ENCODE measurements around the gene FOLR3. TPM values are rescaled to one million over a fixed set of nuclear protein-coding genes. Genes with fewer than 3 reads are reported as not detected.
"Not testable (repeated sequence)": the region's sequence is repeated elsewhere in the genome, so short reads cannot be mapped to it uniquely, and the experiment has no call there.

FOLR3 gene
- total RNA-seq, 1 donor from 2014 or later: 0.18 TPM

DNA sequence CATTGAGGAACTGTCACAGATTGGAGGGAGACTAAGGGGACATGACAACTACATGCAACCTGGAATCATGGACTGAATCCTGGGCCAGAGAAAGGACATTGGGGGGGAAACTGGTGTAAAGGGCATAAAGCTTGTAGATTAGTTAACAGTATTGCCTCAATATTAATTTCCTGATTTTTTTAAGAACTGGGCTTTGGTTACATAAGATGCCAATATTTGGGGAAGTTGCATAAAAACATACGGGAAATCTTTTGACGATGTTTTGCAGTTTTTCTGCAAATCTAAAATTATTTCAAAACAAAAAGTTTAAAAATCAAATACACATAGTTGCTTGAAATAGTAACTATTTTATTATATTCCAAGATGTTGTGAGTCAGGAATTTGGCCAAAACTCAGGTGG, 2.9 kb upstream of the FOLR3 start:
- Mint-ChIP-seq H3K9me3 (peaks cover 29% of the 10 kb centered on the region), H3K4me1 (ENCODE audit: low read depth) (peaks cover 8% of the 10 kb centered on the region), H3K36me3 (ENCODE audit: low read depth) (peaks cover 17% of the 10 kb centered on the region), H3K4me3 (ENCODE audit: low read depth) (no peak overlapping the region), H3K27ac (no peak overlapping the region), H3K27me3 (ENCODE audit: low read depth) (peaks cover 25% of the 10 kb centered on the region)
- DNase-seq (ENCODE audit: low spot score): no peak
- intact Hi-C loops (cut with micrococcal nuclease): no loop called here

DNA sequence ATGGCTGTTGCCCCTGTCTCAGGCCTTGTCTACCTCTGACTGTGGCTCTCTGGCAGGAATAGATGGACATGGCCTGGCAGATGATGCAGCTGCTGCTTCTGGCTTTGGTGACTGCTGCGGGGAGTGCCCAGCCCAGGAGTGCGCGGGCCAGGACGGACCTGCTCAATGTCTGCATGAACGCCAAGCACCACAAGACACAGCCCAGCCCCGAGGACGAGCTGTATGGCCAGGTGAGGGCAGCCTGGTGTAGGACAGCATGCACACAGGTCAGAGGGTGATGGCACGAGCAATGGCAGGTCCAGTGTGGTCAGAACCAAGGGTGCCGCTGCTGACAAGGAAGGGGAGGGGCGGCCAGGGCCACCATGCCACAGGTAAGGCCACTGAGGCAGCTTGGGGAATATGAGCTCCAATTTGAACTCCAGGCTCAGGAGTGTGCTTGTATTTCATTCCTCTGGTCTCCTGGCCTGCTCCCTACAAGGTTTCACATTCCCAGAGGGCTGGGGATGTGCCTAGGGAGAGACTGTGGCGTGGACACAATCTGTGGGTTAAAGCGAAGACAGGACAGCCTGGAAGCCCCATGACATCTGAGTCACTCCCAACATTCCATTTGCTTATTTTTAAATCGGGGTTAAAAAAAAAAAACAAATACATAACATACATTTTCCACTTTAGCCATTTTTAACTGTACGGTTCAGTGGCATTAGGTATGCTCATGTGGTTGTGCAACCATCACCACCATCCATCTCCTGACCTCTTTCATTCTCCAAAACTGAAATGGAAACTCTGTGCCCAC, 562 bp downstream of the FOLR3 start:
- no peak for DNase-seq (ENCODE audit: low spot score)
- Mint-ChIP-seq H3K4me3 (ENCODE audit: low read depth) (no peak overlapping the region), H3K27me3 (ENCODE audit: low read depth) (peaks cover 15% of the 10 kb centered on the region), H3K4me1 (ENCODE audit: low read depth) (peaks cover 19% of the 10 kb centered on the region), H3K9me3 (peaks cover 15% of the 10 kb centered on the region), H3K27ac (peak overlapping the region; percentile 81), H3K36me3 (ENCODE audit: low read depth) (peaks cover 10% of the 10 kb centered on the region)
- intact Hi-C loops (cut with micrococcal nuclease): no loop called here

- intact Hi-C loops (cut with micrococcal nuclease): no loop called here
- peak overlapping the region; percentile 81 for H3K27ac Mint-ChIP-seq
- H3K27me3 Mint-ChIP-seq (ENCODE audit: low read depth): peaks cover 12% of the 10 kb centered on the region
- peaks cover 26% of the 10 kb centered on the region for H3K4me1 Mint-ChIP-seq (ENCODE audit: low read depth)
- DNase-seq (ENCODE audit: low spot score): no peak
- peaks cover 15% of the 10 kb centered on the region for H3K9me3 Mint-ChIP-seq
- no peak overlapping the region for H3K4me3 Mint-ChIP-seq (ENCODE audit: low read depth)
- peaks cover 10% of the 10 kb centered on the region for H3K36me3 Mint-ChIP-seq (ENCODE audit: low read depth)
Measured at GRCh38 chr11:72136684-72137262, 1.2 kb downstream of the FOLR3 start.

DNA sequence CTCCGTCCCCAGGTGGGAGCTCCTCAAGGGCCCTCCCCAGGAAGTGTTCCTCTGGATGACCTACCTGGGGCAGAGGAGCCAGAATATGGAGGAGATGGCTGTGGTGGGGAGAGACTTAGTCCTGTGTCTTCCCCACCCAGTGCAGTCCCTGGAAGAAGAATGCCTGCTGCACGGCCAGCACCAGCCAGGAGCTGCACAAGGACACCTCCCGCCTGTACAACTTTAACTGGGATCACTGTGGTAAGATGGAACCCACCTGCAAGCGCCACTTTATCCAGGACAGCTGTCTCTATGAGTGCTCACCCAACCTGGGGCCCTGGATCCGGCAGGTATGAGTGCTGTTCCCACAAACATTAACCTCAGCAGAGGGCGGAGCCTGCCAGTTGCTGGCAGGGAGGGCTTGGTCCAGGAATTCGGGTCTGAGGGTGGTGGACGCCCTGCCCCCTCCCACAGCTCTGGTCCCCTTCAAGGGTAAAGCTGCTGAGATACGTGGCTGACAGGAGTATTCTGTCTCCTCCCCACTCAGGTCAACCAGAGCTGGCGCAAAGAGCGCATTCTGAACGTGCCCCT, 3.4 kb downstream of the FOLR3 start:
- no peak for DNase-seq (ENCODE audit: low spot score)
- Mint-ChIP-seq H3K27me3 (ENCODE audit: low read depth) (no peaks in the 10 kb centered on the region), H3K27ac (no peak overlapping the region), H3K36me3 (ENCODE audit: low read depth) (peaks cover 10% of the 10 kb centered on the region), H3K4me3 (ENCODE audit: low read depth) (no peak overlapping the region), H3K4me1 (ENCODE audit: low read depth) (peaks cover 36% of the 10 kb centered on the region), H3K9me3 (peaks cover 15% of the 10 kb centered on the region)
- intact Hi-C loops (cut with micrococcal nuclease): no loop called here

DNA sequence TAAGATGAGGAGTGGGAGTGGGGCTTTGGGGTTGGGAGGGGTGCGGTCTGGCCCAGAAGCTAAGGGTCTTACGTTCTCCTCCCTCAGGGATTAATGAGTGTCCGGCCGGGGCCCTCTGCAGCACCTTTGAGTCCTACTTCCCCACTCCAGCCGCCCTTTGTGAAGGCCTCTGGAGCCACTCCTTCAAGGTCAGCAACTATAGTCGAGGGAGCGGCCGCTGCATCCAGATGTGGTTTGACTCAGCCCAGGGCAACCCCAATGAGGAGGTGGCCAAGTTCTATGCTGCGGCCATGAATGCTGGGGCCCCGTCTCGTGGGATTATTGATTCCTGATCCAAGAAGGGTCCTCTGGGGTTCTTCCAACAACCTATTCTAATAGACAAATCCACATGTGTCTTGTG, 4.0 kb downstream of the FOLR3 start:
- Mint-ChIP-seq H3K9me3 (peaks cover 15% of the 10 kb centered on the region), H3K4me3 (ENCODE audit: low read depth) (no peak overlapping the region), H3K27me3 (ENCODE audit: low read depth) (no peaks in the 10 kb centered on the region), H3K27ac (peak overlapping the region; percentile 58), H3K36me3 (ENCODE audit: low read depth) (peaks cover 10% of the 10 kb centered on the region), H3K4me1 (ENCODE audit: low read depth) (peaks cover 37% of the 10 kb centered on the region)
- intact Hi-C loops (cut with micrococcal nuclease): no loop called here
- no peak for DNase-seq (ENCODE audit: low spot score)

GRCh38 chr11:72140661-72141060, 5.1 kb downstream of the FOLR3 start:
- peak overlapping the region; percentile 35 for H3K4me3 Mint-ChIP-seq (ENCODE audit: low read depth)
- H3K9me3 Mint-ChIP-seq: peaks cover 15% of the 10 kb centered on the region
- H3K27ac Mint-ChIP-seq: peak overlapping the region; percentile 92
- H3K36me3 Mint-ChIP-seq (ENCODE audit: low read depth): peaks cover 10% of the 10 kb centered on the region
- H3K4me1 Mint-ChIP-seq (ENCODE audit: low read depth): peaks cover 37% of the 10 kb centered on the region
- no peaks in the 10 kb centered on the region for H3K27me3 Mint-ChIP-seq (ENCODE audit: low read depth)
- DNase-seq (ENCODE audit: low spot score): no peak
- intact Hi-C loops (cut with micrococcal nuclease): loop anchor here (1.0 to 5.0 kb wide), 5 partner anchors 28 to 98 kb away; partner anchors contain the start of genes ANAPC15 and LAMTOR1

DNA sequence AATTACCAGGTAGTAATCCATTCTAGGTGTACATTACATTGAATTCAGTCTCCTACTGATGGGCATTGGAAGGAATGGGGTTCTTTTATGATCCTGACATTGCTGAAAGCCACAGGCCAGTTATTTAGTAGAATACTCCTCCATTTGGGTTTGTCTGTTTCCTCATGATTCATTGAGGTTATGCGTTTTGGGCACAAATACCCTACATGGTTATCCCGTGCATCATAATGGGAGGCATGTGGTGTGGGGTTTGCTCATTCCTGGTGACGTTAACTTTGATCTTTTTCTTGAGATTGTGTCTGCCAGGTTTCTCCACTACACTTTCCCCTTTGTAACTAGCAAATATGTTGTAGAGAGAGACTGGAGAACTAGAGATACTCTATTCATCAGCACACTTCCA, 5.5 kb downstream of the FOLR3 start:
- H3K36me3 Mint-ChIP-seq (ENCODE audit: low read depth): peaks cover 10% of the 10 kb centered on the region
- intact Hi-C loops (cut with micrococcal nuclease): loop anchor here (1.0 to 5.0 kb wide), 5 partner anchors 29 to 99 kb away; partner anchors contain the start of genes ANAPC15 and LAMTOR1
- H3K4me1 Mint-ChIP-seq (ENCODE audit: low read depth): peaks cover 36% of the 10 kb centered on the region
- peak overlapping the region; percentile 92 for H3K27ac Mint-ChIP-seq
- H3K4me3 Mint-ChIP-seq (ENCODE audit: low read depth): peak overlapping the region; percentile 35
- peak; percentile 23 for DNase-seq (ENCODE audit: low spot score)
- H3K27me3 Mint-ChIP-seq (ENCODE audit: low read depth): no peaks in the 10 kb centered on the region
- H3K9me3 Mint-ChIP-seq: peaks cover 15% of the 10 kb centered on the region

DNA sequence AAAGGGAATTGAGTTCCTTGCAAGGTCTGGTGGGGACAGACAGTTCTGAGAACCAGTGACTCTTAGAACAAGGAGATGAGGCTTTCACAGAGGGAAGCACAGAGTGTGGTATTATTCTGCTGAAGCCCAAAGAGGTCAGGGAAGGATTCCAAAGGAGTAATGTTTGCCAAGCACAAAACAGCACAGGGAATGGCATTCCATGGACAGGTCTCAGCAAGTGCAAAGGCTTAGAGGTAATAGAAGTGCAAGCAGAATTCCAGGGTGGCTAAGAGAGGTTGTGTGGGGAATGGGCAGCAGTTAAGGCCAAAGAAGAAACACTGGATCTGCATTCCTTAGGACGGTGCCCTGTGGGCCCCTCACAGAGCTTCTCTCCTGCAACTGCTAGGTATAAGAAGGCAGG, 6.6 kb downstream of the FOLR3 start:
- H3K27me3 Mint-ChIP-seq (ENCODE audit: low read depth); H3K36me3 Mint-ChIP-seq (ENCODE audit: low read depth); H3K4me3 Mint-ChIP-seq (ENCODE audit: low read depth); DNase-seq (ENCODE audit: low spot score); H3K9me3 Mint-ChIP-seq: not testable (repeated sequence)
- Mint-ChIP-seq H3K4me1 (ENCODE audit: low read depth) (peaks cover 29% of the 10 kb centered on the region), H3K27ac (peak overlapping the region; percentile 92)
- intact Hi-C loops (cut with micrococcal nuclease): loop anchor here (5.0 kb wide), 1 partner anchor 100 kb away; no protein-coding TSS in a partner anchor

DNA sequence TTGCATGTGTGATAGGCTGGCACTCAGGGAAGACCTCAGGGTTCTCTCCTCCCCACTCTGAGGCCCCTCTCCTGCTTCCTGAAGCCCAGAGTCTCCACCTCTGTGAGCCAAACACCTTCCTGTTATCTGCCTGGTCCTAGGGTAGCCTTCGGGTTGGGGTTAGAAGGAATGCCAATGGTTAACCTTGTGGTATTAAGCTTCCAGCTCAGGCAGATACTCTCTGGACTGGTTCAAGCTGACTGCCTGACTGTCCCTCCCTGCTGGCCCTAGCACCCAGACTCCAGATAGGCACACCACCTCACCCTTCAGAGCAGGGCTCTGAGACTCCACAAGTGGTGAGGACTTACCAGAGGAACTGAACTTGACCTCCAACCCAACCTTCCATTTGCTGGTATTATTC, 7.0 kb downstream of the FOLR3 start:
- intact Hi-C loops (cut with micrococcal nuclease): loop anchor here (5.0 kb wide), 1 partner anchor 100 kb away; no protein-coding TSS in a partner anchor
- not testable (repeated sequence) for DNase-seq (ENCODE audit: low spot score); H3K27me3 Mint-ChIP-seq (ENCODE audit: low read depth); H3K36me3 Mint-ChIP-seq (ENCODE audit: low read depth); H3K27ac Mint-ChIP-seq; H3K9me3 Mint-ChIP-seq; H3K4me3 Mint-ChIP-seq (ENCODE audit: low read depth)
- peaks cover 29% of the 10 kb centered on the region for H3K4me1 Mint-ChIP-seq (ENCODE audit: low read depth)

GRCh38 chr11:72144807-72145565, 9.5 kb downstream of the FOLR3 start:
- Mint-ChIP-seq H3K4me3 (ENCODE audit: low read depth) (no peak overlapping the region), H3K36me3 (ENCODE audit: low read depth) (no peaks in the 10 kb centered on the region), H3K27ac (no peak overlapping the region), H3K27me3 (ENCODE audit: low read depth) (no peaks in the 10 kb centered on the region), H3K4me1 (ENCODE audit: low read depth) (peaks cover 25% of the 10 kb centered on the region), H3K9me3 (peaks cover under 1% of the 10 kb centered on the region)
- intact Hi-C loops (cut with micrococcal nuclease): loop anchor here (1.0 to 5.0 kb wide), 2 partner anchors 103 to 120 kb away; no protein-coding TSS in a partner anchor
- no peak for DNase-seq (ENCODE audit: low spot score)

DNA sequence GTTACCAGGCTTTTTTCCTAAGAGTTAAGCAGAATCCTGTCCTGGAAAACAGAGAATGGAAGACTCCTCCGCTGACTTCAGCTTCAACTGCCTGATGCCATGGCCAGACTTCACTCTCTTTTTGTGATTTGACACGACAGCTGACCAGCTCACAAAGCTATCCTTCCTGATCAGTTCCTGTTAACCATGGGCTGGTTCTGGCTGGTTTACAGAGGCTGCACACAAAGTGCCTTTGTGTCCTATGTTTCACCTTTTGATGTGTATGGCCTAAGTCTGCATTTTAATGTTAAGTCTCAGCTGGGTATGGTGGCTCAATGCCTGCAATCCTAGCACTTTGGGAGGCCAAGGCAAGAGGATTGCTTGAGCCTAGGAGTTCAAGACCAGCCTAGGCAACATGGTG, 11.1 kb downstream of the FOLR3 start:
- H3K36me3 Mint-ChIP-seq (ENCODE audit: low read depth): no peaks in the 10 kb centered on the region
- intact Hi-C loops (cut with micrococcal nuclease): no loop called here
- H3K4me1 Mint-ChIP-seq (ENCODE audit: low read depth): peaks cover 13% of the 10 kb centered on the region
- no peaks in the 10 kb centered on the region for H3K9me3 Mint-ChIP-seq
- no peak overlapping the region for H3K4me3 Mint-ChIP-seq (ENCODE audit: low read depth)
- no peak overlapping the region for H3K27ac Mint-ChIP-seq
- peaks cover 3% of the 10 kb centered on the region for H3K27me3 Mint-ChIP-seq (ENCODE audit: low read depth)
- no peak for DNase-seq (ENCODE audit: low spot score)

DNA sequence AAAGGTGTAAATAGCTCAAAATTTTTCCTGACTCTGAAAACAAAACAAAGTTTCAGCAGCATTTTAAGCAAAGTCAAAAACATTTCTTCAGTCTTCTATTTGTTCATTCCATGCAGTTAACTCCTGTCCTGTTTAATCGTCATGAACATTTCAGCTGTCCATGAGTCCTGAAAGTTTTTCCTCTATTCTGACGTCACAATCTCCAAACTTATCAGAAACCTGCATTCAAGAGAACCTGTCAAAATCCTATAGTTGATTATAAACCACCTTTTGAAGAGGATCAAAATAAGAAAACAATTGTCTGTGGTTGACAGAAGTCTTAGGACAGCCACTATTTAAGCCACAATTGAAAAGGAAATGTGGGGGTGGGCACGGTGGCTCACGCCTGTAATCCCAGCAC, 15.4 kb downstream of the FOLR3 start:
- Mint-ChIP-seq H3K9me3 (no peaks in the 10 kb centered on the region), H3K27ac (no peak overlapping the region), H3K36me3 (ENCODE audit: low read depth) (no peaks in the 10 kb centered on the region), H3K4me3 (ENCODE audit: low read depth) (no peak overlapping the region), H3K4me1 (ENCODE audit: low read depth) (no peaks in the 10 kb centered on the region), H3K27me3 (ENCODE audit: low read depth) (peaks cover 6% of the 10 kb centered on the region)
- no peak for DNase-seq (ENCODE audit: low spot score)
- intact Hi-C loops (cut with micrococcal nuclease): no loop called here
